Neural cell (in vitro differentiated cells): ENCODE results near the gene COL28A1. TPM values are rescaled to one million over a fixed set of nuclear protein-coding genes. Genes with fewer than 3 reads are reported as not detected.

Experiments
- H2AFZ ChIP-seq: fragments of 200-600, 300-800 bp; sonication (generic), shearing (Covaris generic); 2 replicates; pipeline ENCODE4 v1.6.0; 2014; ENCODE audit warnings: low read depth, mild to moderate bottlenecking, antibody characterized with exemption, low read length, moderate library complexity
- H3F3A ChIP-seq: fragments of 200-600 bp; shearing (Covaris generic); 2 replicates; pipeline ENCODE4 v1.6.1; 2016; ENCODE audit warnings: mild to moderate bottlenecking, moderate library complexity, mixed read lengths, antibody characterized with exemption, low read length; ENCODE audit not compliant: insufficient read depth, poor library complexity, severe bottlenecking
- H3K27ac ChIP-seq: fragments of 200-600, 300-800 bp; sonication (generic), shearing (Covaris generic); 2 replicates; pipeline ENCODE4 v1.5.1; 2014; ENCODE audit warnings: mild to moderate bottlenecking, low read length, moderate library complexity
- H3K27me3 ChIP-seq: fragments of 300-800, 200-600 bp; sonication (generic), shearing (Covaris generic); 2 replicates; pipeline ENCODE4 v1.6.0; 2014; ENCODE audit warnings: mild to moderate bottlenecking, low read depth, low read length, moderate library complexity; ENCODE audit not compliant: insufficient read depth
- H3K36me3 ChIP-seq: fragments of 300-800, 200-600 bp; sonication (generic), shearing (Covaris generic); 2 replicates; pipeline ENCODE4 v1.5.1; 2014; ENCODE audit warnings: mild to moderate bottlenecking, antibody characterized with exemption, low read length, moderate library complexity; ENCODE audit not compliant: insufficient read depth
- H3K4me2 ChIP-seq: fragments of 300-800, 200-600 bp; sonication (generic), shearing (Covaris generic); 2 replicates; pipeline ENCODE4 v1.6.0; 2014; ENCODE audit warnings: mild to moderate bottlenecking, low read length
- H3K4me3 ChIP-seq: fragments of 300-800, 200-600 bp; sonication (generic), shearing (Covaris generic); 2 replicates; pipeline ENCODE4 v1.5.1; 2014; ENCODE audit warnings: mild to moderate bottlenecking, low read length, moderate library complexity
- H3K79me2 ChIP-seq: fragments of 200-600 bp; shearing (Covaris generic); replicated peaks from 2 replicates; pipeline ENCODE4 v1.6.0; 2014; ENCODE audit warnings: mild to moderate bottlenecking, low read length, moderate library complexity; ENCODE audit not compliant: insufficient read depth
- H3K9ac ChIP-seq: fragments of 300-800, 200-600 bp; sonication (generic), shearing (Covaris generic); 2 replicates; pipeline ENCODE4 v1.6.1; 2016; ENCODE audit warnings: mild to moderate bottlenecking, low read length, mixed read lengths
- H3K9me2 ChIP-seq: fragments of 200-600 bp; shearing (Covaris generic); 2 replicates; pipeline ENCODE4 v1.6.1; 2016; ENCODE audit warnings: mild to moderate bottlenecking, low read length, mixed read lengths; ENCODE audit not compliant: insufficient read depth
- H3K9me3 ChIP-seq: fragments of 200-600, 300-800 bp; sonication (generic), shearing (Covaris generic); 2 replicates; pipeline ENCODE4 v1.6.1; 2016; ENCODE audit warnings: mild to moderate bottlenecking, mixed run types, low read length, moderate library complexity, mixed read lengths
- H4K20me1 ChIP-seq: fragments of 200-600 bp; shearing (Covaris generic); 2 replicates; pipeline ENCODE4 v1.6.1; 2016; ENCODE audit warnings: mild to moderate bottlenecking, mixed run types; ENCODE audit not compliant: insufficient read depth
- EP300 ChIP-seq: fragments of 450-650 bp; conservative IDR thresholded peaks from 2 replicates; pipeline ENCODE4 v1.6.1; 2014; ENCODE audit warnings: antibody characterized with exemption, mild to moderate bottlenecking, moderate library complexity; ENCODE audit not compliant: poor library complexity, severe bottlenecking
- EZH2 ChIP-seq: fragments of 200-600, 300-800 bp; shearing (Covaris generic), sonication (generic); IDR thresholded peaks from 2 replicates; pipeline ENCODE4 v1.6.1; 2014; ENCODE audit warnings: antibody characterized with exemption, low read length, borderline replicate concordance, mild to moderate bottlenecking; ENCODE audit not compliant: insufficient read depth, poor library complexity, severe bottlenecking
- MXI1 ChIP-seq: fragments of 450-650 bp; conservative IDR thresholded peaks from 2 replicates; pipeline ENCODE4 v1.6.1; 2014; ENCODE audit warnings: antibody characterized with exemption, mild to moderate bottlenecking; ENCODE audit not compliant: poor library complexity, severe bottlenecking
- POLR2AphosphoS5 ChIP-seq: IDR thresholded peaks from 2 replicates; pipeline ENCODE4 v1.6.1; 2012
- RAD21 ChIP-seq: fragments of 450-650 bp; conservative IDR thresholded peaks from 2 replicates; pipeline ENCODE4 v1.6.1; 2014; ENCODE audit warnings: antibody characterized with exemption, mild to moderate bottlenecking, moderate library complexity
- REST ChIP-seq: IDR thresholded peaks from 2 replicates; pipeline ENCODE4 v1.6.1; 2012; ENCODE audit warnings: borderline replicate concordance
- SMC3 ChIP-seq: fragments of 450-650 bp; conservative IDR thresholded peaks from 2 replicates; pipeline ENCODE4 v1.6.1; 2014; ENCODE audit warnings: antibody characterized with exemption, mild to moderate bottlenecking, moderate library complexity; ENCODE audit not compliant: poor library complexity
- TAF1 ChIP-seq: IDR thresholded peaks from 2 replicates; pipeline ENCODE4 v1.6.1; 2012; ENCODE audit warnings: low read depth
- polyA plus RNA-seq: library from polyadenylated mRNA; depleted of rRNA; stranded (reverse); fragments of >200 nt; gene quantifications from 2 replicates; pipeline ENCODE4 v1.2.3, GENCODE V29; 2014
- TF ChIP-seq, protein P1 (sequence below): fragments of 450-650 bp; IDR thresholded peaks from 2 replicates; pipeline ENCODE4 v1.5.1; 2014; ENCODE audit warnings: antibody characterized with exemption, mild to moderate bottlenecking, moderate library complexity; ENCODE audit not compliant: poor library complexity, severe bottlenecking

COL28A1 gene
- polyA plus RNA-seq, 1 donor from 2014 or later = 1.0 TPM

DNA sequence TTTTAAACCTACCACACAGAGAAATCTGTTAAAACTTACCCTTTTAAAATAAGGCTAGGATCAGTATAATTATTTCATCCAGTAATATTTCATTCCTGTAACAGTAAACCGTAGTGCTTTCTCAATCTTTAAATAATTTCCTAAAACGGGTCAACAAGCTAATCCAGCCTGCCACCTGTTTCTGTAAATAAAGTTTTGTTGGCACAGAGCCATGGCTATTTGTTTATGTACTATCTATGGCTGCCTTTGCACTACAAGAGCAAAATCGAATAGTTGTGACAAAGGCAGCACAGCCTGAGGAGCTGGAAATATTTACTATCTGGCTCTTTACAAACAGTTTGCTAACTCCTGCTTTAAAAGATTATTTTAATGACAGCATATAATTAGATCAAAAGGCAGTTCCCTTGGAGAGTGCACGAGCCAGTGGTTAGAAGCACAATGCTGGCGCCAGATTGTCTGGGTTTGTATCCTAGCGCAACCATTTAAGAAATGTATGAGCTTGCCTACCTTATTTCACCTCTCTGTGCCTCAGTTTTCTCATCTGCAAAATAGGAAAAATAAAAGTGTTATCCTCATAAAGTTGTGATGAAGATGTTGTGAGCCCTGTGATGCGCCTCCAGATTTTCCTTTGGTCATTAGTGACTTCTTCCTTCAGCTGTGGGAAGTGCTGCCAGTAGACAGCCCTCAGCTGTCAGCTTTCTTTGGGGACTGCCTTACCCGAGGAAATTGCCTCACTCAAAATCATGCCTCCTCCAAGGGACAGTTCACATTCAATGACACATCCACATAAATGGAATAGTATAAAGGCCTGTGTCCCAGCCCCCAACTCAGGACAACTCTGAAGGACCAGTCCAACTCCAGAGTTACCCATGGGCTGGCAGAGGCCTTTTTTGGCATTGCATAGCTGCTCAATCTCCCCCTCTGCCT is 19.2 kb upstream of the COL28A1 start:
- no peak overlapping the region for H3K27ac ChIP-seq
- no peaks in the 10 kb centered on the region for H3K9me3 ChIP-seq
- H2AFZ ChIP-seq = no peak overlapping the region
- no peaks in the 10 kb centered on the region for H3K9me2 ChIP-seq
- TF ChIP-seq, protein P1, sequence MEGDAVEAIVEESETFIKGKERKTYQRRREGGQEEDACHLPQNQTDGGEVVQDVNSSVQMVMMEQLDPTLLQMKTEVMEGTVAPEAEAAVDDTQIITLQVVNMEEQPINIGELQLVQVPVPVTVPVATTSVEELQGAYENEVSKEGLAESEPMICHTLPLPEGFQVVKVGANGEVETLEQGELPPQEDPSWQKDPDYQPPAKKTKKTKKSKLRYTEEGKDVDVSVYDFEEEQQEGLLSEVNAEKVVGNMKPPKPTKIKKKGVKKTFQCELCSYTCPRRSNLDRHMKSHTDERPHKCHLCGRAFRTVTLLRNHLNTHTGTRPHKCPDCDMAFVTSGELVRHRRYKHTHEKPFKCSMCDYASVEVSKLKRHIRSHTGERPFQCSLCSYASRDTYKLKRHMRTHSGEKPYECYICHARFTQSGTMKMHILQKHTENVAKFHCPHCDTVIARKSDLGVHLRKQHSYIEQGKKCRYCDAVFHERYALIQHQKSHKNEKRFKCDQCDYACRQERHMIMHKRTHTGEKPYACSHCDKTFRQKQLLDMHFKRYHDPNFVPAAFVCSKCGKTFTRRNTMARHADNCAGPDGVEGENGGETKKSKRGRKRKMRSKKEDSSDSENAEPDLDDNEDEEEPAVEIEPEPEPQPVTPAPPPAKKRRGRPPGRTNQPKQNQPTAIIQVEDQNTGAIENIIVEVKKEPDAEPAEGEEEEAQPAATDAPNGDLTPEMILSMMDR = no peak
- no peak for TF ChIP-seq RAD21
- no peak for TF ChIP-seq TAF1
- no peak for TF ChIP-seq REST
- no peak for TF ChIP-seq EZH2
- no peak for TF ChIP-seq MXI1
- no peak for TF ChIP-seq SMC3
- TF ChIP-seq POLR2AphosphoS5 = no peak
- no peak for TF ChIP-seq EP300
- no peaks in the 10 kb centered on the region for H3K27me3 ChIP-seq
- no peaks in the 10 kb centered on the region for H4K20me1 ChIP-seq
- no peak overlapping the region for H3K4me3 ChIP-seq
- H3K36me3 ChIP-seq = no peaks in the 10 kb centered on the region
- H3F3A ChIP-seq = no peaks in the 10 kb centered on the region
- no peak overlapping the region for H3K4me2 ChIP-seq
- no peak overlapping the region for H3K9ac ChIP-seq
- H3K79me2 ChIP-seq = no peaks in the 10 kb centered on the region

DNA sequence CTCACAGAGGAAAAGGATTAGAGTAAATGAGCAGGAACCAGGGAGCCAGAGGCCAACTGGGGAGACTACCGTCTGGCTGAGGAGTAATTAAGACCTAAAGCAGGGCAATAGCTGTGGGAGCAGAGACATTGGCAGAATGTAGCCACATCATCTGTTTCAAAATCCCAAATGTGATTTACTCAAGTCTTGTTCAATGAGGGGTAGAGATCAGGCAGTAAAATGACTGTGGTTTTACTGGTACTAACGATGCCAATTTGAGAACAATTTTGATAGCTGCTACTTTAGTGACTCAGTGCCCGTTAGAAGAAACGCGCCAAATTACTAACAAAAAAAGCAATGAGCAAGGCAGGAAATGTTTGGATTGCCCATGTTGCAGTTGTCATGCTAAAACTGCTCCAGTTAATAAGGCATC is 18.4 kb upstream of the COL28A1 start:
- TF ChIP-seq EP300 (no peak), MXI1 (no peak), EZH2 (no peak), POLR2AphosphoS5 (no peak), TAF1 (no peak), REST (no peak), SMC3 (no peak), RAD21 (no peak)
- TF ChIP-seq, protein P1 = no peak
- no peak overlapping the region for H2AFZ ChIP-seq

More for the DNA sequence above, 18.4 kb upstream of the COL28A1 start:
- no peaks in the 10 kb centered on the region for H3K9me2 ChIP-seq
- no peaks in the 10 kb centered on the region for H3K79me2 ChIP-seq
- no peak overlapping the region for H3K4me2 ChIP-seq
- H3F3A ChIP-seq = no peaks in the 10 kb centered on the region
- H3K9ac ChIP-seq = no peak overlapping the region
- no peak overlapping the region for H3K27ac ChIP-seq
- H3K36me3 ChIP-seq = no peaks in the 10 kb centered on the region
- no peaks in the 10 kb centered on the region for H3K9me3 ChIP-seq
- H3K27me3 ChIP-seq = no peaks in the 10 kb centered on the region
- H3K4me3 ChIP-seq = no peak overlapping the region
- no peaks in the 10 kb centered on the region for H4K20me1 ChIP-seq
